T-cell (primary cell): ENCODE data around the gene APBB3. TPM values are rescaled to one million over a fixed set of nuclear protein-coding genes. Genes with fewer than 3 reads are reported as not detected.

Source experiments
- ATAC-seq, 4 experiments: fragments of 200-7000 bp in 3 of 4; fragments of 150-1000 bp in 1 of 4; cut with Tn5 transposase; replicated peaks in 1 of 4; 1 replicate in 3 of 4; 2 replicates in 1 of 4; pipeline ENCODE4 v1.10.0; 2021; ENCODE audit warnings: moderate library complexity in 3 of 4, mild to moderate bottlenecking in 2 of 4, moderate number of reproducible peaks in 1 of 4
- CTCF ChIA-PET, 2 donors: fragments of 300-600 bp; sonication (Branson Sonifier 250); formaldehyde crosslinking; loops; one replicate each; lab custom pipeline; 2022; ENCODE audit warnings: antibody characterized with exemption in 2 of 2; lab: Charles Lee
- POLR2A ChIA-PET, 2 donors: fragments of 300-600 bp; sonication (Branson Sonifier 250); formaldehyde crosslinking; loops; one replicate each; lab custom pipeline; 2022; ENCODE audit warnings: antibody characterized with exemption in 2 of 2; lab: Charles Lee
- DNase-seq, 35 experiments: peaks; one replicate each; pipeline versions ENCODE4 v3.0.0 to v3.0.0-alpha.2; 2013 to 2023
- H3K27ac ChIP-seq: one replicate; pipeline ENCODE4 v1.5.1; 2013; ENCODE audit warnings: low read length
- H3K27me3 ChIP-seq, 2 experiments: replicated peaks in 1 of 2; 1 replicate in 1 of 2; 2 replicates in 1 of 2; pipeline versions ENCODE4 v1.6.1 to v1.7.0; 2013; ENCODE audit warnings: low read length in 1 of 2, mixed read lengths in 1 of 2; ENCODE audit not compliant: control insufficient read depth in 2 of 2, insufficient read depth in 2 of 2; ENCODE audit errors: extremely low read depth in 1 of 2
- H3K36me3 ChIP-seq, 2 donors: 1 replicate in 1 of 2; 2 replicates in 1 of 2; pipeline versions ENCODE4 v1.6.1 to v1.7.0; 2013; ENCODE audit warnings: low read length in 1 of 2; ENCODE audit not compliant: control insufficient read depth in 2 of 2, insufficient read depth in 1 of 2; ENCODE audit errors: extremely low read depth in 1 of 2
- H3K4me1 ChIP-seq, 2 experiments: 1 replicate in 1 of 2; 2 replicates in 1 of 2; pipeline versions ENCODE4 v1.6.1 to v1.7.0; 2013; ENCODE audit warnings: low read length in 2 of 2, mixed read lengths in 1 of 2; ENCODE audit not compliant: insufficient read depth in 2 of 2, control insufficient read depth in 1 of 2; ENCODE audit errors: extremely low read depth in 1 of 2
- H3K4me3 ChIP-seq, 2 donors: 1 replicate in 1 of 2; 2 replicates in 1 of 2; pipeline versions ENCODE4 v1.5.1 to v1.7.0; 2013; ENCODE audit warnings: mild to moderate bottlenecking in 2 of 2, low read length in 1 of 2, moderate library complexity in 1 of 2; ENCODE audit not compliant: control insufficient read depth in 1 of 2; ENCODE audit errors: extremely low read depth in 1 of 2
- H3K9me3 ChIP-seq: 2 replicates; pipeline ENCODE4 v1.7.0; 2013
- H3K27ac Mint-ChIP-seq, 2 donors: one replicate each; pipeline ENCODE4 v1.8.0; 2020 to 2021; ENCODE audit warnings: mild to moderate bottlenecking in 2 of 2, mixed read lengths in 2 of 2
- H3K27me3 Mint-ChIP-seq, 2 donors: one replicate each; pipeline ENCODE4 v1.8.0; 2021 to 2022; ENCODE audit warnings: mixed read lengths in 2 of 2
- H3K36me3 Mint-ChIP-seq: one replicate; pipeline ENCODE4 v1.8.0; 2021; ENCODE audit warnings: mixed read lengths
- H3K4me1 Mint-ChIP-seq, 3 donors: one replicate each; pipeline ENCODE4 v1.8.0; 2020 to 2022; ENCODE audit warnings: mixed read lengths in 3 of 3, mild to moderate bottlenecking in 1 of 3
- H3K4me3 Mint-ChIP-seq, 3 donors: one replicate each; pipeline ENCODE4 v1.8.0; 2020 to 2022; ENCODE audit warnings: mild to moderate bottlenecking in 3 of 3, mixed read lengths in 3 of 3, moderate library complexity in 3 of 3
- H3K9me3 Mint-ChIP-seq, 3 donors: one replicate each; pipeline ENCODE4 v1.8.0; 2020 to 2022; ENCODE audit warnings: mixed read lengths in 3 of 3
- WGBS: methylation state at CpG from one replicate; pipeline ENCODE4 v1.1.5; 2013; ENCODE audit warnings: missing lambda C conversion rate; ENCODE audit not compliant: insufficient coverage; 5-methylcytosine and 5-hydroxymethylcytosine counted together
- total RNA-seq, 35 experiments: library from RNA in 6 of 35; stranded (reverse) in 6 of 35; fragments of 120-200 nt in 1 of 35; gene quantifications; one replicate each; pipeline versions ENCODE4 v1.2.1 to v1.2.4 and lab custom pipeline; 2013 to 2026

APBB3 gene
- total RNA-seq, 5 donors from 2014 or later (not counting 1 experiment from before 2014, with no cell fraction given), result 53.9 to 70.5 (median 64.1) TPM

- peaks cover 53 to 64% (median 53%) of the 10 kb centered on the region in 3 donors for H3K4me1 Mint-ChIP-seq
- H3K4me3 Mint-ChIP-seq, result no peak overlapping the region
- H3K36me3 Mint-ChIP-seq, result peaks cover 16% of the 10 kb centered on the region
- H3K27ac Mint-ChIP-seq, result no peak overlapping the region
- Histone ChIP-seq H3K36me3 (peaks cover 3 to 28% of the 10 kb centered on the region in 2 donors), H3K9me3 (no peaks in the 10 kb centered on the region), H3K4me3 (no peak overlapping the region), H3K27ac (no peak overlapping the region), H3K4me1 (peaks cover 13 to 40% of the 10 kb centered on the region in 2 experiments), H3K27me3 (no peaks in the 10 kb centered on the region)
- WGBS, result 94% methylated on average over 7 of the region's 10 CpGs
- H3K9me3 Mint-ChIP-seq, result no peaks in the 10 kb centered on the region
- no peak for DNase-seq
- ATAC-seq, result no peak
- ChIA-PET POLR2A (no interaction called here), CTCF (interaction anchor here in 1 of 2 donors (1.1 kb wide), 1 partner anchor 15 kb away, joined by 3 read pairs; the partner anchor contains the start of gene EIF4EBP3)
- no peaks in the 10 kb centered on the region for H3K27me3 Mint-ChIP-seq
Measured at GRCh38 chr5:140561753-140562523, 2.5 kb downstream of the APBB3 start.

GRCh38 chr5:140560227-140560626 is 4.2 kb downstream of the APBB3 start:
- CTCF ChIA-PET, result interaction anchor here in 1 of 2 donors (1.4 kb wide), 1 partner anchor 13 kb away, joined by 5 read pairs; the partner anchor contains the start of gene EIF4EBP3
- Histone ChIP-seq H3K27ac (no peak overlapping the region), H3K4me3 (no peak overlapping the region), H3K36me3 (peaks cover 0 to 19% of the 10 kb centered on the region in 2 donors), H3K9me3 (no peaks in the 10 kb centered on the region), H3K4me1 (peaks cover 20 to 39% of the 10 kb centered on the region in 2 experiments), H3K27me3 (no peaks in the 10 kb centered on the region)
- Mint-ChIP-seq H3K27ac (peak overlapping the region in 1 of 2 donors; percentile 52), H3K9me3 (no peaks in the 10 kb centered on the region), H3K4me1 (peaks cover 53 to 65% (median 54%) of the 10 kb centered on the region in 3 donors), H3K36me3 (peaks cover 12% of the 10 kb centered on the region), H3K4me3 (no peak overlapping the region), H3K27me3 (no peaks in the 10 kb centered on the region)
- DNase-seq (no peak), ATAC-seq (no peak)
- POLR2A ChIA-PET, result no interaction called here
- WGBS, result 93% methylated on average over 7 of the region's 10 CpGs

GRCh38 chr5:140558542-140558941 is 5.9 kb downstream of the APBB3 start:
- Mint-ChIP-seq H3K4me3 (no peak overlapping the region), H3K27me3 (no peaks in the 10 kb centered on the region), H3K9me3 (no peaks in the 10 kb centered on the region), H3K36me3 (peaks cover 19% of the 10 kb centered on the region), H3K27ac (no peak overlapping the region), H3K4me1 (peaks cover 57 to 68% (median 61%) of the 10 kb centered on the region in 3 donors)
- H3K4me1 ChIP-seq, result peaks cover 14 to 35% of the 10 kb centered on the region in 2 experiments
- no peak for DNase-seq
- WGBS, result 92% methylated on average over 8 of the region's 9 CpGs
- H3K27ac ChIP-seq, result no peak overlapping the region
- ChIA-PET CTCF (interaction anchor here in 1 of 2 donors (0.5 to 1.4 kb wide), 2 partner anchors 11 to 76 kb away, joined by 3 to 5 read pairs; partner anchors contain the start of gene EIF4EBP3), POLR2A (interaction anchor here (1.0 to 1.1 kb wide), 2 partner anchors 10 to 11 kb away, joined by 3 read pairs; partner anchors contain the start of gene EIF4EBP3 (in 1 of the 2))
- no peaks in the 10 kb centered on the region for H3K9me3 ChIP-seq
- no peak overlapping the region for H3K4me3 ChIP-seq
- no peak for ATAC-seq
- H3K27me3 ChIP-seq, result no peaks in the 10 kb centered on the region
- peaks cover 0 to 19% of the 10 kb centered on the region in 2 donors for H3K36me3 ChIP-seq

- H3K4me3 ChIP-seq, result no peak overlapping the region
- Mint-ChIP-seq H3K4me1 (peaks cover 57 to 68% (median 61%) of the 10 kb centered on the region in 3 donors), H3K27me3 (no peaks in the 10 kb centered on the region), H3K9me3 (no peaks in the 10 kb centered on the region), H3K4me3 (peak overlapping the region; percentile 87 to 91 (median 88)), H3K36me3 (peaks cover 25% of the 10 kb centered on the region), H3K27ac (peak overlapping the region; percentile 86 to 92)
- ATAC-seq, result no peak
- H3K36me3 ChIP-seq, result peaks cover 0 to 19% of the 10 kb centered on the region in 2 donors
- ChIA-PET POLR2A (interaction anchor here (0.7 to 1.3 kb wide), 4 partner anchors 11 to 133 kb away, joined by 3 to 10 read pairs (median 6); partner anchors contain the start of gene EIF4EBP3 (in 2 of the 2)), CTCF (no interaction called here)
- H3K9me3 ChIP-seq, result no peaks in the 10 kb centered on the region
- WGBS, result 67% methylated on average over 1 of the region's 3 CpGs
- peak overlapping the region; percentile 93 for H3K27ac ChIP-seq
- no peak for DNase-seq
- H3K4me1 ChIP-seq, result peaks cover 10 to 31% of the 10 kb centered on the region in 2 experiments
- no peaks in the 10 kb centered on the region for H3K27me3 ChIP-seq
Measured at GRCh38 chr5:140557965-140558364, 6.4 kb downstream of the APBB3 start.

GRCh38 chr5:140557136-140557805 is 7.1 kb downstream of the APBB3 start, which contains the start of gene SRA1:
Gene SRA1, minus strand, starts transcription at chr5:140557473. Its CDS starts 21 bp downstream, at chr5:140557452.
- peak; percentile 86 to 95 (median 94) for ATAC-seq
- H3K4me3 ChIP-seq, result peak within 1 kb of the TSS; percentile 84 to 98
- Mint-ChIP-seq H3K27me3 (no peaks in the 10 kb centered on the region), H3K9me3 (no peaks in the 10 kb centered on the region), H3K27ac (peak within 1 kb of the TSS; percentile 86 to 92), H3K36me3 (peaks cover 27% of the 10 kb centered on the region), H3K4me1 (peaks cover 56 to 65% (median 58%) of the 10 kb centered on the region in 3 donors), H3K4me3 (peak within 1 kb of the TSS; percentile 87 to 91 (median 88))
- WGBS, result under 1% methylated on average over 46 of the region's 46 CpGs
- H3K27ac ChIP-seq, result peak within 1 kb of the TSS; percentile 93
- peaks cover 10 to 31% of the 10 kb centered on the region in 2 experiments for H3K4me1 ChIP-seq
- peak; percentile 47 to 89 (median 69) for DNase-seq
- CTCF ChIA-PET, result no interaction called here
- H3K9me3 ChIP-seq, result no peaks in the 10 kb centered on the region
- H3K27me3 ChIP-seq, result no peaks in the 10 kb centered on the region
- POLR2A ChIA-PET, result interaction anchor here (0.6 to 1.3 kb wide), 7 partner anchors 10 to 301 kb away, joined by 3 to 10 read pairs (median 3); partner anchors contain the start of genes EIF4EBP3 (in 2 of the 2) and ANKHD1 (in 1 of the 2)
- peaks cover 0 to 19% of the 10 kb centered on the region in 2 donors for H3K36me3 ChIP-seq
